HG03159 (cell line): ENCODE results near the gene POTED.
"Not testable (repeated sequence)": the region's sequence is repeated elsewhere in the genome, so short reads cannot be mapped to it uniquely, and the experiment has no call there.

Experiments
- ATAC-seq: cut with Tn5 transposase; IDR thresholded peaks from one replicate; pipeline ENCODE4 v1.9.1; 2021; ENCODE audit warnings: mild to moderate bottlenecking, moderate library complexity; ENCODE audit not compliant: unreplicated experiment

The POTED gene

DNA sequence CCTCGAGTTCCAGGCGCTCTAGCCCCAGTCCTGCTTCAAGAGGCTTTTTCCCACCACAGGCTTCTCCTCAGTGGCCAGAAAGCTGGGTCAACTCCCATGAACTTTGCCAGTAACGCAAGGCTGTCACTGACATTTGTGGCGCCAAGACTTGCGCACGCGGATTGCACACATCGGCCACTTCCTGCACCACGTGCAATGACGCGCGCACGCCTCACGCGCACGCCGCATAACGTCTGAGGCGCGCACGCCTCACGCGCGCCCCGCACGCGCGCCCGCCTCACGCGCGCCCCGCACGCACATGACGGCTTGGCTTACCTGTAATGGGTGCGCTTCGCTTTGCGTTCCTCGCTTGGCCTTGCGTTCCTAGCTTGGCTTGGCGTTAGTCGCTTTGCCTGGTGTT, at the start of gene POTED:
Gene POTED, plus strand, starts transcription at position 301 of the 400 bp plus-strand sequence. CDS start 452 bp downstream, outside the sequence.
- not testable (repeated sequence) for ATAC-seq

DNA sequence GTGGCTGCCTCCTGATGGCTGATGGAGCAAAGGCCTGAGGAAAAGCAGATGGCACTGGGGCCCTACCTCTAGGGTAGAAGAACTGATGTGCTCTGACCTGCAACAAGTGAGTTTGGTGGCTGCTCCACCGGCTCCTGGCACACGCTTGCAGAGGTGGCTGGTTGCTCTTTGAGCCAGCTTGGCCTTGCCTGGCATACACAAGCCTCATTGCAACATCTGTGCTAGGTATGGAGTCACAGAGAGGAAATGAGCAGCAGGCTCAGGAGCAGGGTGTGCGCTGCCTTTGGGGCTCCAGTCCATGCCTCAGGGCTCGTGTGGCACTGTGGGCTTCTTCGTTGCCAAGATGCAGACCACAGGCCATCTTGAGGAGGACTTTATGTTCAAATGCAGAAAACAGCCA, 40.5 kb downstream of the POTED start:
- ATAC-seq, result not testable (repeated sequence)

DNA sequence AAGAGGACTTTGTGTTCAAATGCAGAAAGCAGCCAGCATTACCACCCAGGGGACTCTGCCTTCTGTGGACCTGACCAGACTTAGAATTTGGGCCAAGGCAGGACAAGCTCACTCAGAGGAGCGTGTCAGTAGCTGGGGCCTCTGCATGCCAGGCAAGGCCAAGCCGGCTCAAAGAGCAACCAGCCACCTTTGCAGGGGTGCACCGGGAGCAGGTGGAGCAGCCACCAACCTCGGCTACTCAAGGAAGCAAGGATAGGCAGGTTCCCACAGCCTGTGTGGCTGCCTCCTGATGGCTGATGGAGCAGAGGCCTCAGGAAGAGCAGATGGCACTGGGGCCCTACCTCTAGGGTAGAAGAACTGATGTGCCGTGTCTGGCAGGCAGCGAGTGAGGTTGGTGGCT, 42.2 kb downstream of the POTED start:
- ATAC-seq, result not testable (repeated sequence)
